BE2C (cell line): ENCODE measurements around the gene STXBP5.

ENCODE experiments used
- DNase-seq: peaks from one replicate; pipeline ENCODE4 v3.0.0-alpha.2; 2020
- H3K27me3 ChIP-seq: fragments of 250-450 bp; sonication (Bioruptor Pico); 2 replicates; pipeline ENCODE4 v1.5.1; 2020; ENCODE audit warnings: mild to moderate bottlenecking
- H3K36me3 ChIP-seq: fragments of 250-450 bp; sonication (Bioruptor Pico); 2 replicates; pipeline ENCODE4 v1.5.1; 2020; ENCODE audit warnings: mild to moderate bottlenecking
- H3K4me1 ChIP-seq: fragments of 250-450 bp; sonication (Bioruptor Pico); 2 replicates; pipeline ENCODE4 v1.5.1; 2020
- H3K4me3 ChIP-seq: 2 replicates; pipeline ENCODE4 v1.5.1; 2011; ENCODE audit warnings: low read depth, low read length
- H3K9me3 ChIP-seq: fragments of 250-450 bp; sonication (Bioruptor Pico); 2 replicates; pipeline ENCODE4 v1.5.1; 2020
- CTCF ChIP-seq: IDR thresholded peaks from 2 replicates; pipeline ENCODE4 v1.5.1; 2012; ENCODE audit warnings: mild to moderate bottlenecking, low read depth, low read length

Gene STXBP5

GRCh38 chr6:147437615-147438014 is 233.4 kb downstream of the STXBP5 start:
- no peaks in the 10 kb centered on the region for H3K27me3 ChIP-seq
- no peaks in the 10 kb centered on the region for H3K9me3 ChIP-seq
- H3K4me3 ChIP-seq = no peak overlapping the region
- H3K36me3 ChIP-seq = no peaks in the 10 kb centered on the region
- H3K4me1 ChIP-seq = no peaks in the 10 kb centered on the region
- no peak for DNase-seq
- no peak for TF ChIP-seq CTCF

- Histone ChIP-seq H3K4me3 (no peak overlapping the region), H3K9me3 (no peaks in the 10 kb centered on the region), H3K4me1 (no peaks in the 10 kb centered on the region), H3K36me3 (no peaks in the 10 kb centered on the region), H3K27me3 (no peaks in the 10 kb centered on the region)
- DNase-seq = no peak
- no peak for TF ChIP-seq CTCF
These were observed 234.7 kb downstream of the STXBP5 start for GRCh38 chr6:147438758-147439528.
